SK-N-SH treated with all-trans-retinoic acid at 6 μM for 48 hours (cell line): Measurements from ENCODE around the gene HDAC4.

Experiments
- BACH2 ChIP-seq: fragments of 250-450 bp; sonication (Bioruptor Pico); IDR thresholded peaks from 2 replicates; pipeline ENCODE4 v1.9.0; 2021; ENCODE audit warnings: mild to moderate bottlenecking, borderline replicate concordance
- ESRRG ChIP-seq: fragments of 250-450 bp; sonication (Bioruptor Pico); IDR thresholded peaks from 2 replicates; pipeline ENCODE4 v1.6.1; 2021; ENCODE audit warnings: mild to moderate bottlenecking
- OSR1 ChIP-seq: fragments of 250-450 bp; sonication (Bioruptor Pico); IDR thresholded peaks from 2 replicates; pipeline ENCODE4 v1.8.0; 2022; ENCODE audit warnings: moderate library complexity, mild to moderate bottlenecking, inconsistent platforms
- PPARA ChIP-seq: fragments of 250-450 bp; sonication (Bioruptor Pico); IDR thresholded peaks from 2 replicates; pipeline ENCODE4 v1.5.0; 2020; ENCODE audit warnings: mild to moderate bottlenecking, borderline replicate concordance
- RARB ChIP-seq: fragments of 250-450 bp; sonication (Bioruptor Pico); IDR thresholded peaks from 2 replicates; pipeline ENCODE4 v1.8.0; 2021; ENCODE audit warnings: mild to moderate bottlenecking, moderate library complexity
- TCF4 ChIP-seq: fragments of 250-450 bp; sonication (Bioruptor Pico); IDR thresholded peaks from 2 replicates; pipeline ENCODE4 v1.8.0; 2021; ENCODE audit warnings: mild to moderate bottlenecking, moderate library complexity, borderline replicate concordance
- ZNF70 ChIP-seq: fragments of 450-650 bp; formaldehyde crosslinking; IDR thresholded peaks from 2 replicates; pipeline ENCODE4 v1.5.0; 2020; ENCODE audit warnings: mild to moderate bottlenecking, moderate library complexity
- ZNF8 ChIP-seq: fragments of 450-650 bp; formaldehyde crosslinking; IDR thresholded peaks from 2 replicates; pipeline ENCODE4 v1.5.0; 2020; ENCODE audit warnings: mild to moderate bottlenecking, moderate library complexity
- TF ChIP-seq, protein P1 (sequence below): fragments of 250-450 bp; sonication (Bioruptor Pico); IDR thresholded peaks from 2 replicates; pipeline ENCODE4 v1.8.0; 2020; ENCODE audit warnings: mild to moderate bottlenecking, moderate library complexity, borderline replicate concordance
- TF ChIP-seq, protein P2 (sequence below): fragments of 250-450 bp; sonication (Bioruptor Pico); IDR thresholded peaks from 2 replicates; pipeline ENCODE4 v1.5.0; 2020; ENCODE audit warnings: mild to moderate bottlenecking, moderate library complexity
- TF ChIP-seq, protein P3 (sequence below): fragments of 250-450 bp; sonication (Bioruptor Pico); IDR thresholded peaks from 2 replicates; pipeline ENCODE4 v1.5.1; 2021; ENCODE audit warnings: mild to moderate bottlenecking, moderate library complexity
- TF ChIP-seq, protein P4 (sequence below): fragments of 250-450 bp; sonication (Bioruptor Pico); IDR thresholded peaks from 2 replicates; pipeline ENCODE4 v1.8.0; 2021; ENCODE audit warnings: low read depth, mild to moderate bottlenecking, moderate library complexity, borderline replicate concordance

DNA sequence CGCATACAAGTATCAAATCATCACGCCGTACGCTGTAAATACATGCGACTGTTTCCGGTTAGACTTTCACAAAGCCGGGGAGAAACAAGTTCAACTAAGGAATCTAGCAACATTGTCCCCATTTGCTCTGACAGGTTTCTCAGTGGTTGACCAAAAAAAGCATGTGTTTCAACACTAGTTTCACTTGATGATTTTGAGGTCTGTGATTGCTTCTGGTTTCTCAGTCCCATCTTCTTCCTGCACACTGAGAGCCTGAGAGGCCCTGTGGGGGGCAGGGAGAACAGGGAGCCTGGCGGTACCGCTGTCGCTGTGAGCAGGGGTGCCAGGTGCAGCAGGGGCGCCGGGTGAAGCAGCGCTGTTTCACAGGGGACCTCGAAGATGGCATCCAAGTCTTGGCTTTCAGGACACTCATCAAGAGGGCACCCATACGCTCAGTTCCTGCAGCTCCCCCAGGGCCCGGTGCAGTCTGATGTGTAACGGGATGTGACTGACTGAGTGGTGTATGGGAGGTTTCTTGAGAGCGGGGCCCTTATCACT is 282.1 kb downstream of the HDAC4 start:
- TF ChIP-seq PPARA (no peak), ESRRG (CRISPR knock-in tag) (no peak), TCF4 (CRISPR knock-in tag) (no peak), BACH2 (CRISPR knock-in tag) (no peak), OSR1 (CRISPR knock-in tag) (no peak), ZNF8 (no peak), ZNF70 (CRISPR knock-in tag) (no peak), RARB (no peak)
- TF ChIP-seq, protein P1, sequence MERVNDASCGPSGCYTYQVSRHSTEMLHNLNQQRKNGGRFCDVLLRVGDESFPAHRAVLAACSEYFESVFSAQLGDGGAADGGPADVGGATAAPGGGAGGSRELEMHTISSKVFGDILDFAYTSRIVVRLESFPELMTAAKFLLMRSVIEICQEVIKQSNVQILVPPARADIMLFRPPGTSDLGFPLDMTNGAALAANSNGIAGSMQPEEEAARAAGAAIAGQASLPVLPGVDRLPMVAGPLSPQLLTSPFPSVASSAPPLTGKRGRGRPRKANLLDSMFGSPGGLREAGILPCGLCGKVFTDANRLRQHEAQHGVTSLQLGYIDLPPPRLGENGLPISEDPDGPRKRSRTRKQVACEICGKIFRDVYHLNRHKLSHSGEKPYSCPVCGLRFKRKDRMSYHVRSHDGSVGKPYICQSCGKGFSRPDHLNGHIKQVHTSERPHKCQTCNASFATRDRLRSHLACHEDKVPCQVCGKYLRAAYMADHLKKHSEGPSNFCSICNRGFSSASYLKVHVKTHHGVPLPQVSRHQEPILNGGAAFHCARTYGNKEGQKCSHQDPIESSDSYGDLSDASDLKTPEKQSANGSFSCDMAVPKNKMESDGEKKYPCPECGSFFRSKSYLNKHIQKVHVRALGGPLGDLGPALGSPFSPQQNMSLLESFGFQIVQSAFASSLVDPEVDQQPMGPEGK (CRISPR knock-in tag) = no peak
- TF ChIP-seq, protein P2, sequence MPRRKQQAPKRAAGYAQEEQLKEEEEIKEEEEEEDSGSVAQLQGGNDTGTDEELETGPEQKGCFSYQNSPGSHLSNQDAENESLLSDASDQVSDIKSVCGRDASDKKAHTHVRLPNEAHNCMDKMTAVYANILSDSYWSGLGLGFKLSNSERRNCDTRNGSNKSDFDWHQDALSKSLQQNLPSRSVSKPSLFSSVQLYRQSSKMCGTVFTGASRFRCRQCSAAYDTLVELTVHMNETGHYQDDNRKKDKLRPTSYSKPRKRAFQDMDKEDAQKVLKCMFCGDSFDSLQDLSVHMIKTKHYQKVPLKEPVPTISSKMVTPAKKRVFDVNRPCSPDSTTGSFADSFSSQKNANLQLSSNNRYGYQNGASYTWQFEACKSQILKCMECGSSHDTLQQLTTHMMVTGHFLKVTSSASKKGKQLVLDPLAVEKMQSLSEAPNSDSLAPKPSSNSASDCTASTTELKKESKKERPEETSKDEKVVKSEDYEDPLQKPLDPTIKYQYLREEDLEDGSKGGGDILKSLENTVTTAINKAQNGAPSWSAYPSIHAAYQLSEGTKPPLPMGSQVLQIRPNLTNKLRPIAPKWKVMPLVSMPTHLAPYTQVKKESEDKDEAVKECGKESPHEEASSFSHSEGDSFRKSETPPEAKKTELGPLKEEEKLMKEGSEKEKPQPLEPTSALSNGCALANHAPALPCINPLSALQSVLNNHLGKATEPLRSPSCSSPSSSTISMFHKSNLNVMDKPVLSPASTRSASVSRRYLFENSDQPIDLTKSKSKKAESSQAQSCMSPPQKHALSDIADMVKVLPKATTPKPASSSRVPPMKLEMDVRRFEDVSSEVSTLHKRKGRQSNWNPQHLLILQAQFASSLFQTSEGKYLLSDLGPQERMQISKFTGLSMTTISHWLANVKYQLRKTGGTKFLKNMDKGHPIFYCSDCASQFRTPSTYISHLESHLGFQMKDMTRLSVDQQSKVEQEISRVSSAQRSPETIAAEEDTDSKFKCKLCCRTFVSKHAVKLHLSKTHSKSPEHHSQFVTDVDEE = no peak
- TF ChIP-seq, protein P3, sequence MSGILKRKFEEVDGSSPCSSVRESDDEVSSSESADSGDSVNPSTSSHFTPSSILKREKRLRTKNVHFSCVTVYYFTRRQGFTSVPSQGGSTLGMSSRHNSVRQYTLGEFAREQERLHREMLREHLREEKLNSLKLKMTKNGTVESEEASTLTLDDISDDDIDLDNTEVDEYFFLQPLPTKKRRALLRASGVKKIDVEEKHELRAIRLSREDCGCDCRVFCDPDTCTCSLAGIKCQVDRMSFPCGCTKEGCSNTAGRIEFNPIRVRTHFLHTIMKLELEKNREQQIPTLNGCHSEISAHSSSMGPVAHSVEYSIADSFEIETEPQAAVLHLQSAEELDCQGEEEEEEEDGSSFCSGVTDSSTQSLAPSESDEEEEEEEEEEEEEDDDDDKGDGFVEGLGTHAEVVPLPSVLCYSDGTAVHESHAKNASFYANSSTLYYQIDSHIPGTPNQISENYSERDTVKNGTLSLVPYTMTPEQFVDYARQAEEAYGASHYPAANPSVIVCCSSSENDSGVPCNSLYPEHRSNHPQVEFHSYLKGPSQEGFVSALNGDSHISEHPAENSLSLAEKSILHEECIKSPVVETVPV (CRISPR knock-in tag) = no peak
- TF ChIP-seq, protein P4, sequence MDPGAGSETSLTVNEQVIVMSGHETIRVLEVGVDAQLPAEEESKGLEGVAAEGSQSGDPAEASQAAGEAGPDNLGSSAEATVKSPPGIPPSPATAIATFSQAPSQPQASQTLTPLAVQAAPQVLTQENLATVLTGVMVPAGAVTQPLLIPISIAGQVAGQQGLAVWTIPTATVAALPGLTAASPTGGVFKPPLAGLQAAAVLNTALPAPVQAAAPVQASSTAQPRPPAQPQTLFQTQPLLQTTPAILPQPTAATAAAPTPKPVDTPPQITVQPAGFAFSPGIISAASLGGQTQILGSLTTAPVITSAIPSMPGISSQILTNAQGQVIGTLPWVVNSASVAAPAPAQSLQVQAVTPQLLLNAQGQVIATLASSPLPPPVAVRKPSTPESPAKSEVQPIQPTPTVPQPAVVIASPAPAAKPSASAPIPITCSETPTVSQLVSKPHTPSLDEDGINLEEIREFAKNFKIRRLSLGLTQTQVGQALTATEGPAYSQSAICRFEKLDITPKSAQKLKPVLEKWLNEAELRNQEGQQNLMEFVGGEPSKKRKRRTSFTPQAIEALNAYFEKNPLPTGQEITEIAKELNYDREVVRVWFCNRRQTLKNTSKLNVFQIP = no peak
